K562 (cell line): ENCODE results near the gene ASB7.

Experiments
- BHLHE40 ChIP-seq: IDR thresholded peaks from 2 replicates; pipeline ENCODE4 v1.6.1; 2011; ENCODE audit warnings: low read length, improper control_type of control experiment
- CREB3L1 ChIP-seq: fragments of 450-650 bp; IDR thresholded peaks from 2 replicates; pipeline ENCODE4 v1.6.1; 2014; ENCODE audit warnings: low read depth, mild to moderate bottlenecking, moderate library complexity, borderline replicate concordance
- CTCF ChIP-seq, 3 experiments: IDR thresholded peaks in 2 of 3; conservative IDR thresholded peaks in 1 of 3; 2 replicates each; pipeline ENCODE4 v1.5.1; 2011 to 2012; ENCODE audit warnings: low read length in 3 of 3, mild to moderate bottlenecking in 3 of 3, control low read depth in 2 of 3, improper control_type of control experiment in 1 of 3, inconsistent platforms in 1 of 3, low read depth in 1 of 3, mixed read lengths in 1 of 3, moderate library complexity in 1 of 3; ENCODE audit not compliant: insufficient read depth in 2 of 3
- TSHZ1 ChIP-seq: fragments of 250-450 bp; sonication (Bioruptor Pico); IDR thresholded peaks from 2 replicates; pipeline ENCODE4 v1.4.0; 2020; ENCODE audit warnings: mild to moderate bottlenecking, moderate library complexity
- ZBTB1 ChIP-seq: sonication (generic); formaldehyde crosslinking; IDR thresholded peaks from 2 replicates; pipeline ENCODE4 v1.8.1; 2023; ENCODE audit warnings: missing genetic modification reagents, low read depth, mild to moderate bottlenecking, borderline replicate concordance
- ZZZ3 ChIP-seq: fragments of 450-650 bp; IDR thresholded peaks from 2 replicates; pipeline ENCODE4 v1.6.1; 2016; ENCODE audit warnings: antibody characterized with exemption, mild to moderate bottlenecking, moderate library complexity

- TF ChIP-seq CTCF (IDR thresholded peaks at IDR 0.05 in 2 of 3, conservative IDR thresholded peaks at IDR 0.05 in 1 of 3; ENCODE audit: insufficient read depth in 2 of 3, low read depth in 1 of 3, low read length in 3 of 3) = no peak
- TF ChIP-seq TSHZ1 (CRISPR knock-in tag) = no peak
- TF ChIP-seq CREB3L1 = no peak
- no peak for TF ChIP-seq ZZZ3
- no peak for TF ChIP-seq ZBTB1
- TF ChIP-seq BHLHE40 = no peak
Observed at GRCh38 chr15:100558771-100559254, 43.6 kb upstream of the ASB7 start.
